Measurements from ENCODE around the gene PLA2G4E. TPM values are rescaled to one million over a fixed set of nuclear protein-coding genes. Genes with fewer than 3 reads are reported as not detected.

The PLA2G4E gene
- total RNA-seq, 1 experiment from 2014 or later: not detected

DNA sequence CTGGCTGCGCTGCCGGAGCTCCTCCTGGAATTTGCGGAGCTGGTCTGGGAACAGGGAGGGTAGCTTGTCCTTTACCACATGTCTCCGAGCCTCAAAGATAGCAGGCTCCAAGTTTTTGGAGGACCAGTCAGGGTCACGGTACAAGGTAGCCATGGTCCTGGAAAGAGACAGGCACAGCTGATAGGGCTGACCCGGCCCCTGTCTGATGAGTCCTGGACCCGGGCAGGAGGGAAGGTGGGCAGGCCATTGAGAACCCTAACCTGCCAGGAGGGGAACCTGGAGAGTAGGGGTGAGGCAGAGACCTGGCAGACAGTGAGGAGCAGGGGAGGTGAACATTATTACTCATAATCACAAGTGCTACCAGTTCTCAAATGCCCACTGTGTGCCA is 28.0 kb downstream of the PLA2G4E start:
- no peak for DNase-seq (ENCODE audit: low read depth)

DNA sequence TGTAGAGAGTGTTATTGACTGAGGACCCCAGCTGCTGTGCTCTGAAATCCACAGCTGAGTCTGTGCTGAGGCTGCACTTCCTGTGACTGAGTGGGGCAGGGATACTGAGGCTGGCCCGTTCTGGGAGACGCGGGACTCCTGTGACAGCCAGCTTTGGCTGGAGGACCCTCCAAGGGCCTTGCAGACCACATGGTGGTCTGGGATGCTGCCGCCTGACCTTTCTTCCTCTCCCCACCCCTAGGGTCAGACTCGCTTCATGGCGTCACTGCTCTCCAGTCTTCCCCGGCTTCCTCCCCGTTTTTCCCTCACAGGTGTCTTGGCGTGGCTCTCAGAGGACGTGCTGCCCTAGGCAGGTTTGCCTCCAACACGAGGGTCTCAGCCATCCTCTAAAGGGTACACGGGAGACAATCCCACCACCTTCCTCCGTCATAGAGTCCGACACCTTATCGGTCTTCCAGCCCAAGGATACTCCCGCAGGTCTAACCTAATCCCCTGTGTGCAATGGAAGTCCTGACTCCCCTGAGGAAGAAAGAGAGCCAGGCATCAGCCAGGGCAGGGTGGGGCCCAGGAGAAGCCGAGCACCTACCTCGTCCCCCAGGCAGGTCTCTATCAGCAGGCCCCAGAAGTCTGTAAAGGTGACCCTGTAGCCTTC is 28.6 kb downstream of the PLA2G4E start:
- no peak for DNase-seq (ENCODE audit: low read depth)

DNA sequence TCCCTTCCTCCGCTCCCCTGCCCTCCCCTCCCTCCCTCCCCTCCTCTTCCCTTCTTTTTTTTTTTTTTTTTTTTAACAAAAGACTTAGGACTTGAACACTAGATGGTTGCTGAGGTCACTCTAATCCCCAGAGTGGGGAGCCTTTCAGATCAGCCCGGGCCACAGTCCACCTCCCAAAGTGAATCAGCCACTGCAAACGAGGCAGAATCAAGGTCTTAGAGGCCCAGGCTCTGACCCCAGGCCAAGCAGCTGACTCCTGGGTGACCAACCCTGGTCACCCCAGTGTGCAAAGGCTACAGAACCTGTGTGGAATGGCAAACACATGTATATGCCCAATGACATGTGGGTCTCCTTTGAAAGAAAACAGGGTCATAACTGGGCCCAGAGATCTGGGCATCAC is 30.2 kb downstream of the PLA2G4E start:
- no peak for DNase-seq (ENCODE audit: low read depth)

DNA sequence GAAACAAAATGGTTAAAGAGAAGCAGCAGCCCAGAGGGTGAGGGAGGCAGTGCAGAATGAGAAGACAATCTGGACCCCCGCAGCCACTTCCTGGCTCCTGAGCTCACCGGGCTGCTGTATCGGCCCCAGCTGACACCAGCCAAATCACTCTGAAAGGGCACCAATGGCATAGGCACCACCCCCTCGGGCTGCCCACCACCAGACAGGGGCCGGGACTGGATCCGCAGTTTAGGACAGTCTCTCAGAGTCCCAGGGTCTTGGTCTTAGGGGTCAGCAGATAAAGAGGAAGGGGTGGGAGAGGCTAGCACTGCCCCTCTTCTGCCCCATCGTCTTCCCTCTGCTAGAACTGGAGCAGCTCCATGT is 30.6 kb downstream of the PLA2G4E start:
- no peak for DNase-seq (ENCODE audit: low read depth)

DNA sequence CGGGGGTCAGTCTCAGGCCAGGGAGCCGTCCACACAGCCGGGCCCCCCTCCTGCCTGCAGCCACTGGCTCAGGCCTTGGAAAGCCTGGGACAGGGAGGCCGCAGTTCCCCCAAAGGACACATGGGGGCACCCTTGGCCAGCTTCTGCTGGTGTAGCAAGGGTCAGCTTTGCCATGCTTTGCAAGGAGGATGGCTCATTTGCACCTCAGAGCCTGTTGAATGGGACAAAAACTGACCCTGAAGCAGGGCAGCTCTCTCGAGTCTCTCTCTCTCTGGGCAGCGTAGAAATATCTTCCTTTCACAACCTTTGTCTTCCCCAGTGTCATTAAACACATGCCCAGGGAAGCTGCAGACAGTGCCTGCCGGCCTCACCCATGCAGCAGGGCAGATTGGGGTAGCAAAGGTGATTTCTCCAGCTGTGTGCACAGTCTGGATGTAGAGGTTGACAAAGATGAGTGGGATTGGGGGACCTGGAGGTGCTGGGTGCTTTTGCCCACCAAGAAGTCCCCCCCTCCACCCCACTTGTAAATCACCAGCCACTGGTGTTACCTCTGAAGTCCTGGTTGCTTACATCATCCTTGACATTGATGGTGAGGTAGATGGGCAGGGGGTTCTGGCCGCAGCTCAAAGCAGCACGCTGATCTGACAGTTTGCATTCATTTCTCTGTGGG is 31.1 kb downstream of the PLA2G4E start:
- DNase-seq (ENCODE audit: low read depth): peak; percentile 79

DNA sequence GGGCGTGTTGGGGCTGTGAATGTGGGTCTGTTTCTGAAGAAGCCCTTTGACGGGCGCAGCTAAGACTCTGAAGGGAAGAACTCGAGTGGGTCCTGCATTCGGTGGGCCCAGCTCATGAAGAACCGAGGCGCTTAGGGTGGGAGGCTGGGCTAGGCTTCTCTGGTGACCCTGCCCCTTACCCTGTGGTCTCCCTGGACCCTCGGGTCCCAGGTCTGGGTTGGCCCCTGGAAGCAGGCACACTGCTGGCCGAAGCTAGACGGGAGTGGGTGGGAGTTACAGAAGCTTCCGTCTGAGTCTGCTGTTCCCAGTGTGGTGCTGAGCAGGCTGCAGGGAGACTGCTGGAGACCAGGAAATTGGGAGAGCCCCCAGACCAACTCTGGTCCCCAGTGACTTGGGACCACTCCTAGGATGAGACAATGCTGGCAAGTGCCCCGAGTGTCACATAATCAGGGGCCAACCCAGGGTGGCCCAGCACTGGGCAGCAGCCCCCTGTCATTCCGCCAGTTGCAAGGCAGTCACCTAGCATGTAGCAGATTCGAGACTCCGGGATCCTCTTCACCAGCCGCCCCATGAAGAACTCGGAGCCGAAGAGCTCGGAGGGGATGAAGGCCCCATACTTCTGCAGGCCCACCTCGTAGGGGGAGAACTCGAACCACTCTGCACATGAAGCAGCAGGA is 31.8 kb downstream of the PLA2G4E start:
- no peak for DNase-seq (ENCODE audit: low read depth)

DNA sequence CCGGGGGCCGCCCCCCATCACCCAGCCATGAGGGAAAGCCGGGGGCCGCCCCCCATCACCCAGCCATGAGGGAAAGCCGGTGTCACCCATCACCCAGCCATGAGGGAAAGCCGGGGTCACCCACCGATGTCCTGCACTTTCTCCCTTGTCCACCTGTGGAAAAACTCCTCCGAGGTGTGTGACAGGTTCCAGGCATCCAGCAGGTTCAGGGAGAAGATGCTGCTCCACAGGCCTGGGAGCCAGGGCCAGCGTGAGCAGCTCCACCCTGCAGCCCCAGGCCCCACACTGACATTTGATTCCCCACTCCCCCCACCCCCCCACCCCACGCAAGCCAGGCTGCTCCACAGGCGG is 32.9 kb downstream of the PLA2G4E start:
- no peak for DNase-seq (ENCODE audit: low read depth)

DNA sequence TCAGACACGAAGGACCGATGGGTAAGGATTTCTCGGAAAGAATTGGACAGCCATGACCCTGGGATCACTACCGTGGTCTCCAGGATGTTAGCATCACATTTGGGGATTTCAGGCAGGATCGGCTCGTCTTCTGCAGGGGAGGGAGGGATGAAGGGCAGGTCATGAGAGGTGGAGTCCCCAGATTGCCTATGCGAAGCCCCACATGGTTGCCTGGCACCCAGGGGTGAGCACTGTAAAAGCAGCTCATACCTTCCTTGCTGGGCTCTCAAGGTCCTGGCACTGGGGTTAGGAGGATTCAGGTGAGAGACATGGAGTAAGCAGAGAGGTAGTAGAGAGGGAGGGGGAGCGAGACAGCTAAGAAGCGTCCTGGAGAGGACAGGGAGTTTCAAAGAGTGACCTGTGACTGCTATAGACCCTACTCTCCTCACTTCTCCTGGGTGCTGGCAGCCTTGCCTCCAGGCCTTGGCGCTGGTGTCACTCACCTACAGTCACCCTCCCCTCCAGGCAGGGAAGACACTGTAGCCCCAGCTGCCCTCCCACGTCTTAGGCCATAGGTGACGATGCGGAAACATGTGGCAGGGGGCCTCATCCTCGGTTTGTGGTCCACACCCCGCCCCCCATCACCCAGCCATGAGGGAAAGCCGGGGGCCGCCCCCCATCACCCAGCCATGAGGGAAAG is 33.5 kb downstream of the PLA2G4E start:
- DNase-seq (ENCODE audit: low read depth): no peak

DNA sequence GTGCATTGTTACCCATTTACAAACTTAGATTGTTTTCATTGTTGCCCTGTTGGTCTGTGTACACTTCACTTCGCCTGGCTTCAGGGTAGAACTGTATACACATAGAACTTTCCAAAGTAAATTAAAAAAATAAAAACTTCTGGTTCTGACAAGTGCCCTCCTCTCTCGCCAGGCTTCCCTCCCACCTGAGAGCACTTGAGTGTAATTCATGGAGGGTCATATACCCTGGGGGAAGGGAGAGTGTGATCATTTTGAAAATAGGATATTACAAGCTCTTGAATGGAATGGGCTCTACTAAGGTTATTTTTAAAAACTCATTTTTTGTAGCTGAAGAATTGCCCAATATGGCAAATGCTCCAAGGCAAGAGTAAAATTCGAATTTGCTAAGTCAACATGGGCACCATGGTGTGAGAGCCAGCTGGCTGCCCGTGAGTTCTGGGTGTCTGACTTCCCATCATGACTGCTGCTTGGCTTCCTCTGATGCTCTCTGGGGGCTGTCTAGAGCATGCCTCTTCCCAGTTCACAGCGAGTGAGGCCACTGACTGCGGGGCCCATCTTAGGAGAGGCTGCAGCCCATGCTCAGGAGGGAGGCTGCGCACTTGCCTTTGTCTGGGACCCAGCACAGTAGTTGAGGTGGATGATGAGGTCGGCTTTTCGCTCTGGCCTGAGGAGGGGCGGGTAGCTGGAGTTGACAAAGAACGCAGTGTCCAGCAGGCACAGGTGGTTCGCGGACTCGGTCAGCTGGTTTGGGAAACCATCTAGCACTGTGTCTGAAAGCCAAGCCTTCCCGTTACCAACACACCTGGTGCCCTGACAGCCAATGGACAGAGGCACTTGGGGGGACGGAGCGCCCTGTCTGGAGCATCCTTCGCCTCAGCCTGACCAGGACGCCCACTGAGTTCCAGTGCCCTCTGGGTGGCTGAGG is 35.3 kb downstream of the PLA2G4E start:
- DNase-seq (ENCODE audit: low read depth): no peak

DNA sequence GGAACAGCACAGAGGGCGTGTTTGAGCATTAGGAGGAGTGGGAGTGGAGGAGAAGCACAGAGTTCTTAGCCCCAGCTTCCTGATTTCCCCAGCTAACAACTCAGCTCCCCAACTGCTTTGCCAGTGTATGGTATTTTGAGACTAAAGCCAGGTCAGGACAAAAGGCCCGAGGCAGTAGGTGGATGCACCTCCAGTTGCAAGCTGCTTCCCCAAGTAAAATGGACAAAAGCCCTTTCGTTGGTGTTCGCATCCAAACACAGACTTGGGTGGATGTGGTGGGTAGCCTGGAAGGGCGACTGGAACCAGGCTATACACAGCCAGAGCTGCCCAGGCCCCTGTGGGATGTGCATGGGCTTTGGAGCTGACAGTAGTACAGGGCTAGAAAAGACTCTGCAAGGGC is 36.2 kb downstream of the PLA2G4E start:
- DNase-seq (ENCODE audit: low read depth): no peak

DNA sequence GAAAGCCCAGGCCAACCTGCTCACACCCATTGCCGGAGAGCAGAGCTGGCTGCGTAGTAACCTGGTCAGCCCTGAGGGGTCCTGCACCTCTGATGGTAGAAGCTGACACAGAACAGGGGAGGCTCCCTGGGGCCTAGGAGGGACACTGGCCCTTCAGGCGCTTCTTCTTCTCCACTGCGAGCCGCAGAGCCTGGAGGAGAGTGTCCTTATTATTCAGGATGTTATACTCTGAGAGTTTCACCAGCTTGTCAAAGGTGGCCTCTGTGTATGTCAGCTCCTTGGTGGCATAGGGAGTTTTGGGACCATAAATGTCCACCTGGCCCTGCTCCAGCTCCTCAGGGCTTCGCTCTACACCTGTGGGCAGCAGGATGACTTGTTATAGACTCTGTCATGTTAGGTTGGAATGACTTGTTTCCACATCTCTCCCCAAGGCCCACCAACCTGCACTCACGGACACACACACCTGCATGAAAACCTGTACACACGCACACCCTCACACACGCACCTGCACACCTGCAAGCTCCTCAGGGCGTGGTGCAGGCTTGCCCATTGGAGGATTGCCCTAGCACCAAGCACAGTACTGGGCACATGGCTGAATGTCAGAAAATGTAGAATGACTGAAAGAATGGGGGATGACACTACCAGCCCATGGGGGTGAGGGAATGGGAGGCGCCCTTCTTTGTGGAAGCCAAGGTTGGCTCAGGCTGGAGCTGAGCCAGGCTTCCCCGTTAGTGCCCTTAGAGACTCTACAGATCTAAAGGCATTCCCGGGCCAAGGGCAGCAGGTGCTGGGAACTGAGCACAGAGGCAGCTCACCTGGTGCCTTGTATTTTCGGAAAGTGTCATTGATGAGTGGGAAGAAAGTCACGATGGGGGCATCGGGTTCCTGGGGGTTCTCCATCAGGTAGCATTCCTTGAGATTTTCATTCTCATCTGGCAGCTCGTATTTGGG is 36.9 kb downstream of the PLA2G4E start:
- DNase-seq (ENCODE audit: low read depth): no peak

DNA sequence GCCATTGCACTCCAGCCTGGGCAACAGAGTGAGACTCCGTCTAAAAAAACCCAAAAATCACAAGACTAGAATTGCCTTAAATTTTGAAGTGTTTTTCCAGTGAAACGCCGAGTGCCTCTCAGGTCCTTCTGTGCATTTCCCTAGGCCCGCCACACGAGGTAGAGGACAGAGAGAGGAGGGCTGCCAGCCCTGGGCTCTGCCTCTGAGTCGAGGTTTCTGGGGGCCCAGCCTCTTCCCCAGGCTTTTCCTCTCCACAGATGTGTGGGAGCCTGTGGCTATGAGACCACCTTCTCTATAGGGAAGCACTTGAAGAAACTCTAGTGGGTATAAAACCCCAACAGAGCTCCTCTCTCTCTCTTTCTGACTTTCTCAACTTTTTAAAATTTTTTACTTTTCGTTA is 37.6 kb downstream of the PLA2G4E start:
- no peak for DNase-seq (ENCODE audit: low read depth)

DNA sequence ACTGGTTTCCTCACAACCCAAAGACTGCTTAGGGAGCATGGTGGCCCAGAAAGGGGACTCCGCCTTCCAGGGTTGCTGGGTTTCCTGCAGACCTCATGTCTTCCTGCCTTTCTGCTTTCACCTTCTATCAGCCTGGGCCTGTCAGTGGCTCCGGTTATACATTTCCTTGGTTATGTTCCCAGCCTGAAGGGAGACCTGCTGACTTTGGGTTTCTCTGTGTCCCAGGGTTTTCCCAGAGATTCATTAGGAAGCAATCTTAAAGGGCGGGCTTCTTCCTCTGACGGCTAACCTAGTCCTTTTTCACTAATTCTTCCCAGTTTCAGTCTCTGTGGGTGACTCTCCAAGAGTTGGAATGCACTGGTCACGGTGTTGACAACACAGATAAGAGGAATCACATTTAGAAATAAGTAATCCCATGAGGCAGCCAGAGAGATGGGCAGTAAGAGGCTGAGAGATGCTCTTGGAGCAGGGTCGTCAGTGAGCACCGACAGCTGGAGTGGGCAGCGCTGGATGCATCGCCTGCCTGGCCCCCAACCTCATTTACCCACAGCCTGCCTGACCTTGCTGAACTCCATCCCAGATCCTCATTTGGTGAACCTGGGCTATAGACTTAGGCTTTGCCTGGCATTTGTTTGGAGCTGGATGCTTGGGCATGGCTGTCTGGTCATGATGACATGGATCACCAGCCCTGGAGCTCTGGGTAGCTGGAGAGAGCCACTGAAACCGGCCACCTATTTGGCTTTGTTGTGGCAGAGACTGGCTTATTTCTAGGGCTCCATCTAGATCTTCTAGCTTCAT is 38.5 kb downstream of the PLA2G4E start:
- DNase-seq (ENCODE audit: low read depth): no peak

DNA sequence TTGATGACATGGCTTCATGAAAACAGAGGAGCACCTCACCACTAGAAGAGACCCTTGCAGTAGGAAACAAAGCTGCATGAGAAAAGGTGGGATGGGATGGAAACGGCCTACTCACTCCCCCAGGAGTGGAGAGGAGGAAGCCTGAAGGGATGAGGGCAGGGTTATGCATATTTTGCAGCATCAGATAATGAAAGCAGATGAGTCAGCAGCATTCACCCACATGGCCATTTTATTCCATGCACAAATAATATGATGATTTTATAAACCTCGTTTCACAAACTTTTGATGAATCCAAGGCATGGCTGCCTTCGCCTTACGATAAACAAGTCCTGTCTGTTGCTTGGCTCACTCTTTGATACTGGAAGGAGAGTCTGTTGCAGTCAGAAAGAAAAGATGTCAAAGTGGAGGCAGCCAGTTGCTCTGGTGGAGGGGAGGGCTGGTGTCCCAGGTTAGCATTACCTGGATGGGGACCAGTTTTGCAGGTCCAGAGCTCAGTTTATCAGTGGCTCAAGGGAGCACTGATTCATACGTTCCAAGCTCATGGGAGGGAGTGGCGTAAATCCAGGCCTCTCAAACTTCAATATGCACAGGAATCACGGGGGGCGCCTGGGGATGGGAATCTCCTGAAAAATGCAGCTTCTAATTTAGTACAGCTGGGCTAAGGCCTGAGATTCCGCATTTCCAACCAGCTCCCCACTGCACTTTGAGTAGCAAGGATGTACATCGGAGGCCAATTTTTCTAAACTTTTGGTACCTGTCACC is 39.3 kb downstream of the PLA2G4E start:
- no peak for DNase-seq (ENCODE audit: low read depth)

DNA sequence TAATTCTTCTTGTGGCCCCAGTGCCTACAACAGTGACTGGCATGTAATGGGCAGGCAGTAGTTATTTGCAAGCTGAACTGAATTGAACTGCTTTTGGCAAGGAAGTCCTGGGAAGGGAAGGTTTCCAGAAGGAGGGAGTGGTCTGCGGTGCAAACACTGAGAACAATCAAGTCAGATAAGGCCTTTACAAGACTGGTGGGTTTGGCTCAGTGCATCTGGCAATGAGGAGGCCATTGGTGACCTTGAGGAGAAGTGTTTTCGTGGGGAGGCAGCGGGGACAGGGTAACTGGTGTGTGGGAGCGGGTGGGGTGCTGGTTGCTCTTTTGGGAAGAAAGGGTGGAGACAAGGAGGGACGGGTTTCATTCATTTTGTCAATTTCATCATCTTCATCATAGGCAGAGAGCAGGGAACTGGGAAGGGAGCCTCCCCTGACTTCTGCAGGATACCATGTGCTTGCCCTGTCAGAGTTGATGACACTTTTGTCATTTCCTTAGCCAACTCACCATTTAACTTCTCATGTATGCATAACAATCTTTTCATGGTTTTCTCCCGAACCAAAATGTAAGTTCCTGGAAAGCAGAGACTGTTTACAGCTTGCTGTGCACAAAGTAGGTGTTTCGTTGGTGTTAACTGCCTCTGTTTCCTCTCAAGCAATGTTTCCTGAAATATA is 40.1 kb downstream of the PLA2G4E start:
- DNase-seq (ENCODE audit: low read depth): no peak

DNA sequence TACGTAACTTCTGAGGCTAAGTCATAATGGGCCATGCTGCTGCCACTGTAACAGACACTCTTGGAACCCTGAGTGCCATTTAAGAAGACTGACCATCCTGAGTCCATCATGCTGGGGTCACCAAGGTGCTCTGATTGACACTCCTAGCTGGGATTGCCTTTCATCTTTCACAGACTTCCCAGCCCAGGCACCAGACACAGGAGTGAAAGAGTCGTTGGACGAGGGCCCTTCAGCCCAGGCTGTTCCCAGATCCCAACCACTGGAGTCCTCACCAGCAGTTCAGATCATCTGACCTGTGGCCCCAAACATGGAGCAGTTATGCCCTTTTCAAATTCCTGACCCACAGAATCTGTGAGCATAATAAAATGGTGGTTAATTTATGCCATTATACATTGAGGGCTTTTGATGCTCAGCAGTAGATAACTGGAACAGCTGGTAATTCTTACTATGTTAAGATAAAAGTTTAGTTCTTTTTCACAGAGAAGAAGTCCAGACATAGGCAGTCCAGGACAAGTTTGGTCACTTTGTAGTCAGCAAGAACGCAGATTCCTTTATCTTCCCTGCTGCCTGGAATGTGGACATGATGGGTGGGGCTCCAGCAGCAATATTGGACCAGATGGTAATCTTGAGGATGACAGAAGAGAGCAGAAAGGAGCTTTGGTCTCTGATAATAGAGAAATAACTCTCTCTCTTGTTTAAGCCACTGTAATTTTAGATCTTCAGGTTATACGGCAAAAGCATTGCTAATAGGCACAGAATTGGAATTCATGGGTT is 41.2 kb downstream of the PLA2G4E start:
- no peak for DNase-seq (ENCODE audit: low read depth)

DNA sequence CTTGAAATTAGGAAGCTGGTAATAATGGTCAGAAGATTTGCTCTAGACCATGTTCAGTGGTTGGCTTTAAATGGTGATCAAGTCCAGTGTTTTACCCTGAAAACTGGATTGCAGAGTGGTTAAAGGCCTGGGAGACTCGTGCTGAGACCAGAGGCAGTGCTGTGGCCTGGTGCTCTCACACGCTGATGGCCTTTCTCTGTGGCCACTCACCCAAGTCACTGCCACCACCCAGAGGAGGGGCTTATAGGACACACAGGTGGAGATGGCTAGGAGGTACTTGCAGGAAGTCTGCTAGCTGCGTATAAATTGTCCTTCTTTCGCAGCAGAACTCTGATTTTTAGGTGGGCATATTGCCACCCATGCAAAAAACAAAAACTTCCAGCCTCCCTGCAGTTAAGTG is 42.3 kb downstream of the PLA2G4E start:
- DNase-seq (ENCODE audit: low read depth): no peak
